Keratinocyte (primary cell): ENCODE measurements around the gene CACNA1H. TPM values are rescaled to one million over a fixed set of nuclear protein-coding genes. Genes with fewer than 3 reads are reported as not detected.
"Not testable (repeated sequence)": the region's sequence is repeated elsewhere in the genome, so short reads cannot be mapped to it uniquely, and the experiment has no call there.

Experiments used
- DNase-seq: peaks from one replicate; pipeline ENCODE4 v3.0.0-alpha.2; 2011; ENCODE audit warnings: low read depth, missing footprints, low spot score
- FAIRE-seq: peaks from 2 replicates; lab custom pipeline; 2011; peaks lifted over from hg19 to GRCh38; lab: Jason Lieb, UNC
- H2AFZ ChIP-seq: 2 replicates; pipeline ENCODE4 v1.6.0; 2012; ENCODE audit warnings: low read length, control low read depth, inconsistent platforms; ENCODE audit not compliant: control insufficient read depth
- H3K27ac ChIP-seq: 2 replicates; pipeline ENCODE4 v1.5.1; 2011; ENCODE audit warnings: low read length; ENCODE audit not compliant: control insufficient read depth, insufficient read depth
- H3K27me3 ChIP-seq: 3 replicates; pipeline ENCODE4 v1.6.0; 2011; ENCODE audit warnings: low read length; ENCODE audit not compliant: control insufficient read depth, insufficient read depth; ENCODE audit errors: extremely low read depth
- H3K36me3 ChIP-seq, 2 experiments: 2 replicates in 1 of 2; 3 replicates in 1 of 2; pipeline ENCODE4 v1.5.1; 2011; ENCODE audit warnings: low read length in 2 of 2, mild to moderate bottlenecking in 1 of 2; ENCODE audit not compliant: control insufficient read depth in 2 of 2, insufficient read depth in 2 of 2; ENCODE audit errors: extremely low read depth in 1 of 2
- H3K4me1 ChIP-seq: 3 replicates; pipeline ENCODE4 v1.5.1; 2011; ENCODE audit warnings: low read length; ENCODE audit not compliant: control insufficient read depth, insufficient read depth; ENCODE audit errors: extremely low read depth
- H3K4me2 ChIP-seq: 3 replicates; pipeline ENCODE4 v1.6.0; 2011; ENCODE audit warnings: low read depth, low read length; ENCODE audit not compliant: control insufficient read depth, insufficient read depth; ENCODE audit errors: extremely low read depth
- H3K4me3 ChIP-seq, 3 experiments: fragments of 200-600 bp in 1 of 3; sonication (generic) in 1 of 3; 2 replicates in 2 of 3; 3 replicates in 1 of 3; pipeline ENCODE4 v1.5.1; 2011 to 2016; ENCODE audit warnings: low read length in 3 of 3, mild to moderate bottlenecking in 3 of 3, control low read depth in 2 of 3, inconsistent platforms in 1 of 3, low read depth in 1 of 3, mixed read lengths in 1 of 3, mixed run types in 1 of 3, moderate library complexity in 1 of 3; ENCODE audit not compliant: control insufficient read depth in 2 of 3, insufficient read depth in 2 of 3; ENCODE audit errors: extremely low read depth in 1 of 3
- H3K79me2 ChIP-seq: 2 replicates; pipeline ENCODE4 v1.6.0; 2012; ENCODE audit warnings: low read length; ENCODE audit not compliant: control insufficient read depth, insufficient read depth
- H3K9ac ChIP-seq: 3 replicates; pipeline ENCODE4 v1.6.0; 2011; ENCODE audit warnings: low read length; ENCODE audit not compliant: control insufficient read depth, insufficient read depth; ENCODE audit errors: extremely low read depth
- H3K9me1 ChIP-seq: 3 replicates; pipeline ENCODE4 v1.6.0; 2011; ENCODE audit warnings: low read length; ENCODE audit not compliant: control insufficient read depth, insufficient read depth; ENCODE audit errors: extremely low read depth
- H3K9me3 ChIP-seq: 2 replicates; pipeline ENCODE4 v1.5.1; 2012; ENCODE audit warnings: low read depth, low read length; ENCODE audit not compliant: control insufficient read depth
- H4K20me1 ChIP-seq: 3 replicates; pipeline ENCODE4 v1.6.0; 2011; ENCODE audit warnings: low read length; ENCODE audit not compliant: control insufficient read depth, insufficient read depth; ENCODE audit errors: extremely low read depth
- dilution Hi-C: fragments of 300-500 bp; cut with MboI; formaldehyde crosslinking; loops from one replicate; pipeline ENCODE4 v1.7.0; 2020; ENCODE audit warnings: low sequenced_read_pairs; ENCODE audit not compliant: extremely low pct_ligation_motif_present
- polyA plus RNA-seq, 5 experiments: library from polyadenylated mRNA; depleted of rRNA in 3 of 5; stranded (reverse) in 3 of 5; stranded (forward) in 1 of 5; unstranded in 1 of 5; fragments of >200 nt; gene quantifications; 1 replicate in 1 of 5; 2 replicates in 3 of 5; 3 replicates in 1 of 5; pipeline versions ENCODE4 v1.2.1 to v1.2.3, GENCODE V29; 2011 to 2012; ENCODE audit warnings: missing spikeins in 2 of 5, low read depth in 1 of 5, low replicate concordance in 1 of 5

The CACNA1H gene
- polyA plus RNA-seq, 1 donor (not counting 4 experiments of a cell fraction or from before 2014, with no cell fraction given): not detected

GRCh38 chr16:1228227-1228626 is 75.3 kb downstream of the CACNA1H start:
- dilution Hi-C loops, H3K36me3 ChIP-seq, H3K9me1 ChIP-seq, H4K20me1 ChIP-seq, FAIRE-seq, H3K79me2 ChIP-seq, H3K27me3 ChIP-seq, DNase-seq, H3K27ac ChIP-seq, H3K4me2 ChIP-seq, H3K9me3 ChIP-seq, H2AFZ ChIP-seq, H3K4me1 ChIP-seq, H3K4me3 ChIP-seq, H3K9ac ChIP-seq: not testable (repeated sequence)

GRCh38 chr16:1229476-1229875 is 76.6 kb downstream of the CACNA1H start:
- H3K27me3 ChIP-seq, H3K27ac ChIP-seq, H3K4me1 ChIP-seq, DNase-seq, FAIRE-seq, H4K20me1 ChIP-seq, H3K9ac ChIP-seq, H3K4me3 ChIP-seq, H3K36me3 ChIP-seq, H2AFZ ChIP-seq, H3K9me3 ChIP-seq, dilution Hi-C loops, H3K79me2 ChIP-seq, H3K4me2 ChIP-seq, H3K9me1 ChIP-seq: not testable (repeated sequence)

- dilution Hi-C loops, DNase-seq, H3K27ac ChIP-seq, H3K9ac ChIP-seq, H4K20me1 ChIP-seq, H2AFZ ChIP-seq, H3K4me2 ChIP-seq, FAIRE-seq, H3K27me3 ChIP-seq, H3K9me3 ChIP-seq, H3K4me1 ChIP-seq, H3K4me3 ChIP-seq, H3K9me1 ChIP-seq, H3K36me3 ChIP-seq, H3K79me2 ChIP-seq: not testable (repeated sequence)
Measured at GRCh38 chr16:1230084-1230470, 77.2 kb downstream of the CACNA1H start, which contains the start of gene TPSB2. TSS of gene TPSB2 (minus strand) at chr16:1230184. CDS start at chr16:1229951, 233 bp downstream.

- FAIRE-seq, H3K36me3 ChIP-seq, H3K27me3 ChIP-seq, H3K9ac ChIP-seq, H3K4me1 ChIP-seq, H3K79me2 ChIP-seq, DNase-seq, H3K9me1 ChIP-seq, H3K4me2 ChIP-seq, dilution Hi-C loops, H4K20me1 ChIP-seq, H3K4me3 ChIP-seq, H3K27ac ChIP-seq, H3K9me3 ChIP-seq, H2AFZ ChIP-seq: not testable (repeated sequence)
Measured at GRCh38 chr16:1230471-1231212, 77.7 kb downstream of the CACNA1H start.

GRCh38 chr16:1231301-1231700 is 78.4 kb downstream of the CACNA1H start:
- FAIRE-seq, H2AFZ ChIP-seq, H3K36me3 ChIP-seq, H3K4me3 ChIP-seq, H4K20me1 ChIP-seq, H3K27ac ChIP-seq, H3K9me1 ChIP-seq, H3K9ac ChIP-seq, H3K4me1 ChIP-seq, H3K27me3 ChIP-seq, dilution Hi-C loops, H3K4me2 ChIP-seq, H3K79me2 ChIP-seq, DNase-seq, H3K9me3 ChIP-seq: not testable (repeated sequence)
